Stimulated activated CD4-positive, alpha-beta T cell treated with anti-CD3 and anti-CD28 coated beads, Interleukin-1b, Interleukin-23, amount 100 ng/mL, for 1 hour (primary cell): ENCODE results near the gene CCDC136.

Experiments
- DNase-seq, 2 donors: peaks; one replicate each; pipeline ENCODE4 v3.0.0-alpha.2; 2020; ENCODE audit warnings: low read depth in 2 of 2

CCDC136 gene

GRCh38 chr7:128791121-128791971 is at the start of gene CCDC136:
TSS of gene CCDC136 (plus strand) at chr7:128791968. CDS start at chr7:128792412, 444 bp downstream.
- DNase-seq = peak; percentile 32 to 62

DNA sequence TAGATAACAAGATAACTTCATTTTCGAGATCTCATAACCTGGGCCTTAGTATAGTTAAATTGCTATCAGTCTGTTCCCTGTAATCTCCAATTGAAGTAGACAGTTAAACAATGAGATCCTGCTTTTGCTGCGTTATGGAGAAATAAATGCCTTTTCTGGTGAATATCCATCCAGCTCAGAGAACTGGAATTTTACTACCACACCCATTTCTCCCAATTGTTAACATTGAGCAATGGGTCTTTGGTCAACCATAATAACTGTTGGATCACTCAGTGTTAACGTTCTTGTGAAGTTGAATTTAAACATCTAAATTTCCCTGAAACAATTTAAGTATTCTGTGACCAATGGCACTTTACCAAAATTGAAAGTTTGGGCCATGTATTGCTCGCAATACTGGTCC is 49.6 kb upstream of the CCDC136 start:
- no peak for DNase-seq

GRCh38 chr7:128743112-128743772 is 48.5 kb upstream of the CCDC136 start:
- DNase-seq = no peak

- no peak for DNase-seq
Observed at GRCh38 chr7:128744366-128744905, 47.3 kb upstream of the CCDC136 start.

DNA sequence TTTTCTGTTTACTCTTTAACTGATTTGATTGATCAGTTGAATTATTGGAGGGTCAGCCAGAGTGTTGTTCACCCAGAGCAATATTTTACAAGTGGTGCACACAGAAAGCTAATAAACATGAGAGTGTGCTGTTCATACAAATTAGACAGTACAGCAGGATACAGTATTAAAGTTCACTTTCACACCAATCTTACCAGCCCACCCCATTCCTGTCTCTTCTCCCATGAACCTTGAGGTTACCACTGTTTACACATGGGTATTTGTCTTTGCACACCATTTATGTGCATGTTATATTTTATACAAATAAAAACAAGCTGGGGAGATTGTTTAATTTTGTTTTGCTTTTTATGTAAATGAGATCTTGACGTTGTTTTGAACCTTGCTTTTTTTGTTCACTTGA is 46.1 kb upstream of the CCDC136 start:
- no peak for DNase-seq

GRCh38 chr7:128747327-128748079 is 44.3 kb upstream of the CCDC136 start:
- no peak for DNase-seq

DNA sequence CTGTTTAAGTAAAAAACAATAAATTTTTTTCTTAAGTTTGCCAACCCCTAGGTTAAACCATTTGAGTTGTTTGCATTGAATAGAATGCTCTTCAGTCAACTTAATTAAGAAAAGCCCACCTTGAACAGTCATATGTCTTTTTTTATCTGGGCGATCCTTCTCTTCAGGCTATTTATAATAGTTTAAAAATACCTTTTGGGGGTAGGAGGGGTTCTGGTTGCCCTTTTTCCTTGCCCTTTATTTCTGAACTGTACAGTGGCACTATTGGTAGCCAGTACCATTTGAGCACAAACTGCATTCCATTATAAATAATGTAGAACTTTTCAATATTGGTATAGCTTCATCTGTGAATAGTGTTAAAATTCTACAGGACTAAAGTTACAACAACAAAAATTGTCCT is 39.5 kb upstream of the CCDC136 start:
- DNase-seq = no peak

GRCh38 chr7:128755075-128755818 is 36.5 kb upstream of the CCDC136 start:
- DNase-seq = no peak

DNA sequence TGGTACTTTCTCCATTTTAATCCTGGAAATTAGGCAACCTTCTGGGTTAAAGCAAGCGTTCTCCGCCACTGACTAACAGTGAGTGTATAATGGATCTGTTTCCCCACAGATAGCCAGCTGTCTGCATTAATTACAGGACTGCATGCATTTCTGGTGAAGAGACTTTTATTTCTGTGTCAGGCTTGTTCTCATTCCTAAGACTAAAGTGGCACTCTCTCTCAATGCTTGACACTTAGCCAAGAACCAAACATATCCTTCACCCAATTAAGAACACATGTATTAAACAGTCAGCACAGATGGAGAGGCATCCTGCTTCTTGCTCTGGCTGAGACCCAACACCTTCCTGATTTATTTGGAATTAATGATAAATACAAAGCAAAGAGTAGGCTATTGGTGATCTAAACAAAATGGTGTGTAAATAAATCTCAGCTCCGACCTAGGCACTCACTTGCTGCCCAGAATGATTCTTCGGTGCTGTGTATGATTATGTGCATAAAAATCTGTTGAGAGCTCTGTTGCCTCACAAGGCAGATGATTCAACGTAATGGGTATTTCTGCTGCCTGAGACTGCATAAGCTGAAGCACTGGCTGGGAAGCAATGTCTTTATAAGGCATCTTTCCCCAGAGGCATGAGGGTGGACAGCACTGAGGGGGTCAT is 35.8 kb upstream of the CCDC136 start:
- DNase-seq = no peak

DNA sequence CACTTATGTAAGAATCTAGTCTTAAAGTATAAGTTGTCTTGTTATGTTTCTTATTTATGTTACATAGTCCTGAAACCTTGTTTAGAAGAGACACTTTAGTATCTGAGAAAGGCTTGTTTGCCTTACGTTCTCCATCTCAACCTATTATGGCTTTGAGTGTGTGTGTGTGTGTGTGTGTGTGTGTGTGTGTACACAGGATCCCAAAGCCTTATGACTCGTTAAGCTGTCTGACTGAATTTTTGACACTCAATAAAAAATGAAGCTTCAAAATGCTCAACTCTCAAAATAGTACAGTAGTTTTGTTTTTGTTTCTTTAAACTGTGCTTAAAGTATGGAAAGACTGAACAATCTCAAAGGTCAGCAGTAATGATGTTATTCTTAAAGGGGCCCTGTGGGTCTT is 34.6 kb upstream of the CCDC136 start:
- DNase-seq = no peak

GRCh38 chr7:128758553-128758952 is 33.2 kb upstream of the CCDC136 start:
- no peak for DNase-seq

- DNase-seq = no peak
Observed at GRCh38 chr7:128759242-128759641, 32.5 kb upstream of the CCDC136 start.

- DNase-seq = no peak
Observed at GRCh38 chr7:128763541-128763940, 28.2 kb upstream of the CCDC136 start.

- DNase-seq = no peak
Observed at GRCh38 chr7:128767475-128768110, 24.2 kb upstream of the CCDC136 start.

DNA sequence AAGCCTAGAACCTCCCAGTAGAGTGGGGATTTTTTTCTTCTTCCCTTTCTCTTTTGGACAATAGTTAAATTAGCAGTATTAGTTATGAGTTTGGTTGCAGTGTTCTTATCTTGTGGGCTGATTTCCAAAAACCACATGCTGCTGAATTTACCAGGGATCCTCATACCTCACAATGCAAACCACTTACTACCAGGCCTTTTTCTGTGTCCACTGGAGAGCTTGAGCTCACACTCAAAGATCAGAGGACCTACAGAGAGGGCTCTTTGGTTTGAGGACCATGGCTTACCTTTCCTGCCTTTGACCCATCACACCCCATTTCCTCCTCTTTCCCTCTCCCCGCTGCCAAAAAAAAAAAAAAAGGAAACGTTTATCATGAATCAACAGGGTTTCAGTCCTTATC is 21.5 kb upstream of the CCDC136 start:
- no peak for DNase-seq

- DNase-seq = no peak
Observed at GRCh38 chr7:128773604-128774003, 18.2 kb upstream of the CCDC136 start.

GRCh38 chr7:128774029-128774689 is 17.6 kb upstream of the CCDC136 start:
- DNase-seq = no peak

- no peak for DNase-seq
Observed at GRCh38 chr7:128774921-128775320, 16.8 kb upstream of the CCDC136 start.

DNA sequence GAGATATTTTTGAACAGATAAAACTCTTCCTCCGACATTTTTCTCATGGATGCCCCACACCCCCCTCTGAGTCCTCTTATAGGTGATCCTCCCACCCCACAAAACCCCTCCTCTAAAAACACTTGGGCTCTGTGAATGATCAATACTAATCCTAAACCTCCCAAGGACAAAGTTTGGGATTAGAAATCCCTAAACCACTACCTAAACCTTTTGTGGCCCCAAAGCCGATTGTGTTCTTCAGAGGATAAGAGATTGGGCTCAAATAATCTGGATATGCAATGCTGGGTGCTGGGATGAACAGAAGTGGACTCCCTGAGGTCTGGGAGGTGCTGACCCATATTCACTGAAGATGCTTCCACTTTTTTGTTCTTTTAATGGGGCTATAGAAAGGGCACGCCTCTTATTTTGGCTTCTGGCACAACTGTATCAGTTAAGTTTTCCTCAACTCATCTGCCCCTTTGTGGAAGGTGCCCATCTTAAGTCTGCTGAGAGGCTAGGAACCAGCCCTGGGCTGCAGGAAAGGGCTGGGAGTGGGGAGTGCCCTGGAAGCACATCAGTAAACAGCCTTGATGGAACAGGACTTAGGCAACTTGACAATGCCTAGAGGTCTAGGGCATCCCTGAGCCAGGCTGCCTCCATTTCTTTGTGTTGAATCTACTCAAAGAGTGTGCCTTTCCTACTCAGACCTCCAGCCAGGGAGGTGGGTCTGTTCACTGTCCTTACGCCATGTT is 15.9 kb upstream of the CCDC136 start, which contains the start of gene OPN1SW:
Gene OPN1SW (minus strand): TSS at position 51 of the 731 bp plus-strand sequence. CDS start 13 bp downstream, at position 38.
- no peak for DNase-seq
